Measurements from ENCODE around the gene KIF5C. TPM values are rescaled to one million over a fixed set of nuclear protein-coding genes. Genes with fewer than 3 reads are reported as not detected.

Gene KIF5C
- total and polyA plus RNA-seq, 4 donors = 0.06 to 0.25 (median 0.14) TPM

- Histone ChIP-seq H3K27me3 (ENCODE audit: control insufficient read depth in 4 of 4, insufficient read depth in 4 of 4, low read length in 3 of 4) (peaks cover 0 to 10% (median 0%) of the 10 kb centered on the region in 4 donors), H3K4me1 (ENCODE audit: control insufficient read depth in 4 of 4, insufficient read depth in 4 of 4, low read length in 3 of 4) (no peaks in the 10 kb centered on the region), H3K36me3 (ENCODE audit: control insufficient read depth in 4 of 4, insufficient read depth in 3 of 4, low read depth in 1 of 4, low read length in 3 of 4) (no peaks in the 10 kb centered on the region), H3K9me3 (ENCODE audit: control insufficient read depth in 4 of 4, low read length in 3 of 4) (no peaks in the 10 kb centered on the region), H3K4me3 (ENCODE audit: low read depth in 1 of 3, low read length in 3 of 3) (no peak overlapping the region), H3K27ac (ENCODE audit: low read depth in 1 of 2, low read length in 2 of 2) (no peak overlapping the region), H3K9ac (ENCODE audit: low read depth in 1 of 2, low read length in 2 of 2) (no peak overlapping the region)
- WGBS = 98% methylated on average over 4 of the region's 4 CpGs
- TF ChIP-seq MAX (IDR thresholded peaks at IDR 0.05) (no peak), HNF4G (IDR thresholded peaks at IDR 0.05) (no peak), FOXA2 (IDR thresholded peaks at IDR 0.05) (no peak), NR2F2 (IDR thresholded peaks at IDR 0.05) (no peak), HNF4A (conservative IDR thresholded peaks at IDR 0.05) (no peak)
- DNase-seq (ENCODE audit: low spot score) = no peak
Measured at GRCh38 chr2:149031396-149031795, 156.4 kb downstream of the KIF5C start.

GRCh38 chr2:149033716-149034115, 158.7 kb downstream of the KIF5C start:
- Histone ChIP-seq H3K36me3 (ENCODE audit: control insufficient read depth in 4 of 4, insufficient read depth in 3 of 4, low read depth in 1 of 4, low read length in 3 of 4) (no peaks in the 10 kb centered on the region), H3K9me3 (ENCODE audit: control insufficient read depth in 4 of 4, low read length in 3 of 4) (no peaks in the 10 kb centered on the region), H3K4me1 (ENCODE audit: control insufficient read depth in 4 of 4, insufficient read depth in 4 of 4, low read length in 3 of 4) (peaks cover 0 to 5% (median 4%) of the 10 kb centered on the region in 4 donors), H3K4me3 (ENCODE audit: low read depth in 1 of 3, low read length in 3 of 3) (no peak overlapping the region), H3K9ac (ENCODE audit: low read depth in 1 of 2, low read length in 2 of 2) (no peak overlapping the region), H3K27ac (ENCODE audit: low read depth in 1 of 2, low read length in 2 of 2) (no peak overlapping the region), H3K27me3 (ENCODE audit: control insufficient read depth in 4 of 4, insufficient read depth in 4 of 4, low read length in 3 of 4) (peaks cover 0 to 15% (median 1%) of the 10 kb centered on the region in 4 donors)
- TF ChIP-seq REST (IDR thresholded peaks at IDR 0.05) (no peak), FOXA1 (IDR thresholded peaks at IDR 0.05) (no peak), TAF1 (conservative IDR thresholded peaks at IDR 0.05) (no peak), MAX (IDR thresholded peaks at IDR 0.05) (no peak)
- DNase-seq (ENCODE audit: low spot score) = no peak
- 56% methylated on average over 8 of the region's 8 CpGs for WGBS

DNA sequence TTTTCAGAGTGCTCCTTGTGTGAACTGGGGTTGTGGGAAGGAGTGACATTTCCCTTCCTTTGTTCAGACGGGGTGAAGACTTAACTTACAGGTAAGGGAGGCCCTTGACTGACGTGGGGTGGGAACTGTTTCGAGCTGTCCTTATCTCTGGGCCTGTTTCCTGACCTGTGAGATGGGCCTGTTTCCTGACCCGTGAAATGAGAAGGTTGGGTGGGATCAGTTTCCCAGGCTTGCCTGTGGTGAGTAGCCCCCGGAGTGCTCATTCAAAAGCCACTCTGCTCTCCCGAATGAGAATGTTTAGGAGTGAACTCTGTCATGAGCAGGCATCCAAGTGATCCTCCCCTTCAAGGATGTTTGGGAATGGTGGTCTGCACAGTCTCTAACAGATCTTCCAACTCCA, 159.4 kb downstream of the KIF5C start:
- no peak for DNase-seq (ENCODE audit: low spot score)
- no peak overlapping the region for H3K9ac ChIP-seq (ENCODE audit: low read depth in 1 of 2, low read length in 2 of 2)
- H3K36me3 ChIP-seq (ENCODE audit: control insufficient read depth in 4 of 4, insufficient read depth in 3 of 4, low read depth in 1 of 4, low read length in 3 of 4) = no peaks in the 10 kb centered on the region
- peaks cover 0 to 11% (median 6%) of the 10 kb centered on the region in 4 donors for H3K4me1 ChIP-seq (ENCODE audit: control insufficient read depth in 4 of 4, insufficient read depth in 4 of 4, low read length in 3 of 4)
- WGBS = 63% methylated on average over 6 of the region's 6 CpGs
- TF ChIP-seq HNF4A (conservative IDR thresholded peaks at IDR 0.05) = no peak
- TF ChIP-seq NR2F2 (IDR thresholded peaks at IDR 0.05) = no peak
- TF ChIP-seq RXRA (IDR thresholded peaks at IDR 0.05) = no peak
- no peak for TF ChIP-seq ZBTB33 (IDR thresholded peaks at IDR 0.05)
- TF ChIP-seq, protein P1, sequence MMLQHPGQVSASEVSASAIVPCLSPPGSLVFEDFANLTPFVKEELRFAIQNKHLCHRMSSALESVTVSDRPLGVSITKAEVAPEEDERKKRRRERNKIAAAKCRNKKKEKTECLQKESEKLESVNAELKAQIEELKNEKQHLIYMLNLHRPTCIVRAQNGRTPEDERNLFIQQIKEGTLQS (IDR thresholded peaks at IDR 0.05) = no peak
- TF ChIP-seq REST (IDR thresholded peaks at IDR 0.05) = no peak
- no peak for TF ChIP-seq RAD21 (IDR thresholded peaks at IDR 0.05)
- TF ChIP-seq YY1 (IDR thresholded peaks at IDR 0.05) = no peak
- no peak for TF ChIP-seq FOXA1 (IDR thresholded peaks at IDR 0.05)
- no peak for TF ChIP-seq FOXA2 (IDR thresholded peaks at IDR 0.05)
- no peak for TF ChIP-seq TAF1 (conservative IDR thresholded peaks at IDR 0.05)
- H3K27me3 ChIP-seq (ENCODE audit: control insufficient read depth in 4 of 4, insufficient read depth in 4 of 4, low read length in 3 of 4) = peaks cover 0 to 17% (median 4%) of the 10 kb centered on the region in 4 donors
- no peak overlapping the region for H3K27ac ChIP-seq (ENCODE audit: low read depth in 1 of 2, low read length in 2 of 2)
- H3K9me3 ChIP-seq (ENCODE audit: control insufficient read depth in 4 of 4, low read length in 3 of 4) = no peaks in the 10 kb centered on the region
- no peak overlapping the region for H3K4me3 ChIP-seq (ENCODE audit: low read depth in 1 of 3, low read length in 3 of 3)
